HepG2 (cell line): ENCODE results near the gene PLCL1. TPM values are rescaled to one million over a fixed set of nuclear protein-coding genes. Genes with fewer than 3 reads are reported as not detected.

ENCODE experiments used
- ATAC-seq: fragments of 200-7000 bp; cut with Tn5 transposase; 3 replicates; pipeline ENCODE4 v1.9.1; 2020; ENCODE audit warnings: mild to moderate bottlenecking, moderate library complexity
- BruUV-seq: library from RNA; stranded (reverse); fragments of 400-500 nt; replicated peaks from 2 replicates; lab custom pipeline; 2021; lab: Mats Ljungman, UMichigan
- CTCF ChIA-PET: fragments of 300-600 bp; formaldehyde crosslinking; extraction: SDS; loops from one replicate; lab custom pipeline; 2021; ENCODE audit warnings: low total read pairs, inconsistent platforms, low intra/inter-chr PET ratio; lab: Yijun Ruan, JAX
- POLR2A ChIA-PET: fragments of 350-600 bp; sonication (Branson Sonifier 250); formaldehyde crosslinking; loops from one replicate; lab custom pipeline; 2020; ENCODE audit warnings: antibody characterized with exemption, inconsistent platforms; lab: Yijun Ruan, JAX
- DNase-seq: peaks from one replicate; pipeline ENCODE4 v3.0.0-alpha.2; 2015; ENCODE audit warnings: low spot score
- FAIRE-seq: peaks from 3 replicates; lab custom pipeline; 2011; peaks lifted over from hg19 to GRCh38; lab: Jason Lieb, UNC
- H2AFZ ChIP-seq: one replicate; pipeline ENCODE4 v1.6.1; 2011; ENCODE audit warnings: low read length, inconsistent platforms
- H3K27ac ChIP-seq: fragments of 300-600 bp; 3 replicates; pipeline ENCODE4 v1.8.0; 2011; ENCODE audit warnings: mixed run types, mild to moderate bottlenecking, mixed read lengths, low read length, inconsistent platforms; ENCODE audit not compliant: insufficient read depth; ENCODE audit errors: extremely low read length
- H3K27me3 ChIP-seq, 2 experiments: fragments of 200-600 bp in 1 of 2; 2 replicates in 1 of 2; 3 replicates in 1 of 2; pipeline versions ENCODE4 v1.6.0 to v1.8.0; 2011; ENCODE audit warnings: low read length in 2 of 2, mild to moderate bottlenecking in 2 of 2, moderate library complexity in 2 of 2, inconsistent platforms in 1 of 2; ENCODE audit not compliant: insufficient read depth in 2 of 2, control insufficient read depth in 1 of 2
- H3K36me3 ChIP-seq, 2 experiments: fragments of 200-600 bp in 1 of 2; replicated peaks in 1 of 2; 2 replicates in 1 of 2; 3 replicates in 1 of 2; pipeline versions ENCODE4 v1.5.1 to v1.8.0; 2011; ENCODE audit warnings: low read length in 2 of 2, inconsistent platforms in 1 of 2; ENCODE audit not compliant: insufficient read depth in 2 of 2, control insufficient read depth in 1 of 2
- H3K4me1 ChIP-seq: 2 replicates; pipeline ENCODE4 v1.5.1; 2012; ENCODE audit warnings: low read length, inconsistent platforms; ENCODE audit not compliant: insufficient read depth
- H3K4me2 ChIP-seq: 2 replicates; pipeline ENCODE4 v1.6.0; 2011; ENCODE audit warnings: low read depth, low read length, inconsistent platforms
- H3K4me3 ChIP-seq, 3 experiments: fragments of 200-600 bp in 1 of 3; sonication (generic), shearing (Covaris generic) in 1 of 3; replicated peaks in 1 of 3; 2 replicates each; pipeline ENCODE4 v1.5.1; 2011 to 2016; ENCODE audit warnings: low read length in 3 of 3, inconsistent platforms in 2 of 3, low read depth in 2 of 3, mild to moderate bottlenecking in 2 of 3, control low read depth in 1 of 3, mixed read lengths in 1 of 3; ENCODE audit not compliant: insufficient read depth in 1 of 3
- H3K79me2 ChIP-seq: one replicate; pipeline ENCODE4 v1.6.1; 2011; ENCODE audit warnings: low read length, inconsistent platforms; ENCODE audit not compliant: insufficient read depth
- H3K9ac ChIP-seq: 2 replicates; pipeline ENCODE4 v1.6.0; 2011; ENCODE audit warnings: mild to moderate bottlenecking, low read depth, low read length, inconsistent platforms; ENCODE audit not compliant: insufficient read depth
- H3K9me3 ChIP-seq: 2 replicates; pipeline ENCODE4 v1.5.1; 2012; ENCODE audit warnings: mild to moderate bottlenecking, low read length
- H4K20me1 ChIP-seq: 2 replicates; pipeline ENCODE4 v1.6.0; 2011; ENCODE audit warnings: inconsistent platforms, mild to moderate bottlenecking, low read length, moderate library complexity; ENCODE audit not compliant: insufficient read depth
- DNMT3B ChIP-seq: conservative IDR thresholded peaks from 2 replicates; pipeline ENCODE4 v1.6.1; 2016; ENCODE audit warnings: missing biosample characterization, control low read depth
- FOXA1 ChIP-seq, 2 experiments: fragments of 450-650 bp in 1 of 2; sonication (generic) in 1 of 2; formaldehyde crosslinking in 1 of 2; IDR thresholded peaks; 2 replicates each; pipeline versions ENCODE4 v1.4.0 to v1.6.1; 2016 to 2020; ENCODE audit warnings: missing genetic modification reagents in 1 of 2
- GLI4 ChIP-seq: sonication (generic); formaldehyde crosslinking; IDR thresholded peaks from 2 replicates; pipeline ENCODE4 v1.5.1; 2020; ENCODE audit warnings: missing genetic modification reagents, mild to moderate bottlenecking, moderate library complexity, borderline replicate concordance
- GPBP1L1 ChIP-seq: sonication (generic); formaldehyde crosslinking; IDR thresholded peaks from 2 replicates; pipeline ENCODE4 v1.5.0; 2020; ENCODE audit warnings: mild to moderate bottlenecking, missing genetic modification reagents
- HMGXB3 ChIP-seq: sonication (generic); formaldehyde crosslinking; IDR thresholded peaks from 2 replicates; pipeline ENCODE4 v1.4.0; 2020; ENCODE audit warnings: missing genetic modification reagents, borderline replicate concordance
- IKZF1 ChIP-seq: fragments of 450-650 bp; IDR thresholded peaks from 2 replicates; pipeline ENCODE4 v1.7.1; 2016
- RARG ChIP-seq: sonication (generic); formaldehyde crosslinking; IDR thresholded peaks from 2 replicates; pipeline ENCODE4 v1.4.0; 2020; ENCODE audit warnings: low read depth, mild to moderate bottlenecking, missing genetic modification reagents
- SP140L ChIP-seq: sonication (generic); formaldehyde crosslinking; IDR thresholded peaks from 2 replicates; pipeline ENCODE4 v1.4.0; 2020; ENCODE audit warnings: missing genetic modification reagents, borderline replicate concordance
- ZEB1 ChIP-seq: IDR thresholded peaks from 2 replicates; pipeline ENCODE4 v1.6.1; 2012; ENCODE audit warnings: mild to moderate bottlenecking, low read depth, inconsistent platforms; ENCODE audit not compliant: insufficient replicate concordance
- ZFP91 ChIP-seq: sonication (generic); formaldehyde crosslinking; IDR thresholded peaks from 2 replicates; pipeline ENCODE4 v1.9.0; 2022; ENCODE audit warnings: missing genetic modification reagents, mild to moderate bottlenecking, borderline replicate concordance
- ZNF101 ChIP-seq: sonication (generic); formaldehyde crosslinking; IDR thresholded peaks from 2 replicates; pipeline ENCODE4 v1.4.0; 2020; ENCODE audit warnings: mild to moderate bottlenecking, low read depth, missing genetic modification reagents, borderline replicate concordance
- ZNF280D ChIP-seq: sonication (generic); formaldehyde crosslinking; IDR thresholded peaks from 2 replicates; pipeline ENCODE4 v1.5.1; 2020; ENCODE audit warnings: mild to moderate bottlenecking, missing genetic modification reagents
- ZNF383 ChIP-seq: sonication (generic); formaldehyde crosslinking; IDR thresholded peaks from 2 replicates; pipeline ENCODE4 v1.4.0; 2020; ENCODE audit warnings: missing genetic modification reagents, mild to moderate bottlenecking, borderline replicate concordance
- ZNF441 ChIP-seq: sonication (generic); formaldehyde crosslinking; IDR thresholded peaks from 2 replicates; pipeline ENCODE4 v1.7.0; 2021; ENCODE audit warnings: missing genetic modification reagents, borderline replicate concordance
- ZNF501 ChIP-seq: sonication (generic); formaldehyde crosslinking; IDR thresholded peaks from 2 replicates; pipeline ENCODE4 v1.5.1; 2020; ENCODE audit warnings: mild to moderate bottlenecking, moderate library complexity, missing genetic modification reagents
- in situ Hi-C: cut with HindIII; loops from 2 replicates; pipeline ENCODE4 v1.10.0; 2017; ENCODE audit warnings: low pct_unique_long_range_greater_than_20kb; ENCODE audit not compliant: extremely low pct_ligation_motif_present
- intact Hi-C: fragments of 100-400 bp; cut with micrococcal nuclease; formaldehyde crosslinking; loops from one replicate; pipeline ENCODE4 v1.10.0; 2022; ENCODE audit not compliant: unreplicated experiment
- polyA plus RNA-seq, 8 experiments: library from polyadenylated mRNA; depleted of rRNA in 3 of 8; stranded (reverse) in 7 of 8; unstranded in 1 of 8; fragments of >200 nt; fragmentation: Illumina TruSeq in 4 of 8; extraction: Trizol in 4 of 8; gene quantifications; 2 replicates each; pipeline versions ENCODE4 v1.2.1 to v1.2.3, GENCODE V29; 2011 to 2016; ENCODE audit warnings: low read depth in 4 of 8, missing spikeins in 1 of 8, mixed read lengths in 1 of 8; ENCODE audit not compliant: insufficient read depth in 1 of 8
- total RNA-seq, 5 experiments: library from RNA; depleted of rRNA; stranded (reverse); fragments of >200 nt; fragmentation: Illumina TruSeq; extraction: Trizol; gene quantifications; 2 replicates each; pipeline ENCODE4 v1.2.3, GENCODE V29; 2016; ENCODE audit warnings: low read depth in 1 of 5

The PLCL1 gene
- total and polyA plus RNA-seq, 2 of the 13 experiments (the other 11 are each of a cell fraction or from before 2014, with no cell fraction given) = not detected

- no TSS peak for BruUV-seq
- no peak overlapping the region for H3K9ac ChIP-seq
- H3K4me2 ChIP-seq = no peak overlapping the region
- no peaks in the 10 kb centered on the region for H3K36me3 ChIP-seq
- no peak overlapping the region for H3K4me3 ChIP-seq
- H3K27me3 ChIP-seq = no peaks in the 10 kb centered on the region
- ATAC-seq (no peak), FAIRE-seq (no peak), DNase-seq (no peak)
- in situ Hi-C loops = no loop called here
- intact Hi-C loops = no loop called here
- POLR2A ChIA-PET = no interaction called here
- H3K9me3 ChIP-seq = no peaks in the 10 kb centered on the region
- H2AFZ ChIP-seq = no peak overlapping the region
- H4K20me1 ChIP-seq = no peaks in the 10 kb centered on the region
- no peak overlapping the region for H3K27ac ChIP-seq
- H3K79me2 ChIP-seq = no peaks in the 10 kb centered on the region
- CTCF ChIA-PET = no interaction called here
- no peaks in the 10 kb centered on the region for H3K4me1 ChIP-seq
- TF ChIP-seq ZNF280D (CRISPR knock-in tag) = no peak
- TF ChIP-seq HMGXB3 (CRISPR knock-in tag) = no peak
- TF ChIP-seq ZEB1 = no peak
- TF ChIP-seq SP140L = no peak
- TF ChIP-seq ZNF501 (CRISPR knock-in tag) = no peak
- TF ChIP-seq ZNF101 (CRISPR knock-in tag) = no peak
- no peak for TF ChIP-seq IKZF1
- TF ChIP-seq GLI4 (CRISPR knock-in tag) = no peak
- no peak for TF ChIP-seq ZNF441 (CRISPR knock-in tag)
- no peak for TF ChIP-seq ZFP91 (CRISPR knock-in tag)
- TF ChIP-seq ZNF383 (CRISPR knock-in tag) = no peak
- no peak for TF ChIP-seq RARG (CRISPR knock-in tag)
- TF ChIP-seq DNMT3B (CRISPR knock-in tag) = no peak
- no peak for TF ChIP-seq FOXA1 (IDR thresholded peaks at IDR 0.05)
- TF ChIP-seq FOXA1 (CRISPR knock-in tag; IDR thresholded peaks at IDR 0.05) = no peak
- TF ChIP-seq GPBP1L1 (CRISPR knock-in tag) = no peak
Measured at GRCh38 chr2:198012025-198012424, 207.6 kb downstream of the PLCL1 start.
